A673 (cell line): Measurements from ENCODE around the gene GPC6.

Source experiments
- EZH2 ChIP-seq: fragments of 200-600 bp; sonication (generic); IDR thresholded peaks from 2 replicates; pipeline ENCODE4 v1.6.1; 2017; ENCODE audit warnings: borderline replicate concordance, low read depth, mild to moderate bottlenecking, mixed read lengths, antibody characterized with exemption, low read length; ENCODE audit not compliant: poor library complexity, severe bottlenecking
- TF ChIP-seq, protein P1 (sequence below): fragments of 300-800, 200-600 bp; sonication (generic); conservative IDR thresholded peaks from 2 replicates; pipeline ENCODE4 v1.5.1; 2017; ENCODE audit warnings: low read depth, mild to moderate bottlenecking, antibody characterized with exemption, low read length, moderate library complexity, mixed read lengths

DNA sequence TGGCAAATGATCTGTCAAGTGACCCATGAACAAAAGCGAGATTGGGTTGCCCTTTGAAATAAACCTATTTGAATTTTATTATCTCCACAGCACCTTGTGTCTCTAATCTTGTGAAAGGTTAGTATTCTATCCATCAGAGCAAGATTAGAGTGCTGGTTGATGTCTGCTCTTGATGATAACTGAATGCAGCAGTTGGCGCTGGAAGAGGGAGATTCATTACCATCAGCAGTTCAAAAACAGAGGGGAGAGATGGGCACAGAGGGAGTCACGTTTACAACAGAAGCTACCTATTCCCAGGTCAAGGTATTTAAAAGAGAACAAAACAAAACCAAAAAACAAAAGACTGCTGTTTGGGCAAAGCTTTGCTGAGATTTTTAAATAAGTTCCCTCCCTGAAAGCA is 588.1 kb downstream of the GPC6 start:
- no peak for TF ChIP-seq EZH2
- TF ChIP-seq, protein P1, sequence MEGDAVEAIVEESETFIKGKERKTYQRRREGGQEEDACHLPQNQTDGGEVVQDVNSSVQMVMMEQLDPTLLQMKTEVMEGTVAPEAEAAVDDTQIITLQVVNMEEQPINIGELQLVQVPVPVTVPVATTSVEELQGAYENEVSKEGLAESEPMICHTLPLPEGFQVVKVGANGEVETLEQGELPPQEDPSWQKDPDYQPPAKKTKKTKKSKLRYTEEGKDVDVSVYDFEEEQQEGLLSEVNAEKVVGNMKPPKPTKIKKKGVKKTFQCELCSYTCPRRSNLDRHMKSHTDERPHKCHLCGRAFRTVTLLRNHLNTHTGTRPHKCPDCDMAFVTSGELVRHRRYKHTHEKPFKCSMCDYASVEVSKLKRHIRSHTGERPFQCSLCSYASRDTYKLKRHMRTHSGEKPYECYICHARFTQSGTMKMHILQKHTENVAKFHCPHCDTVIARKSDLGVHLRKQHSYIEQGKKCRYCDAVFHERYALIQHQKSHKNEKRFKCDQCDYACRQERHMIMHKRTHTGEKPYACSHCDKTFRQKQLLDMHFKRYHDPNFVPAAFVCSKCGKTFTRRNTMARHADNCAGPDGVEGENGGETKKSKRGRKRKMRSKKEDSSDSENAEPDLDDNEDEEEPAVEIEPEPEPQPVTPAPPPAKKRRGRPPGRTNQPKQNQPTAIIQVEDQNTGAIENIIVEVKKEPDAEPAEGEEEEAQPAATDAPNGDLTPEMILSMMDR, result no peak
